Endothelial cell of hepatic sinusoid (primary cell): ENCODE measurements around the gene TESK2.
"Not testable (repeated sequence)": the region's sequence is repeated elsewhere in the genome, so short reads cannot be mapped to it uniquely, and the experiment has no call there.

ENCODE experiments used
- in situ Hi-C: cut with HindIII; loops from 2 replicates; pipeline ENCODE4 v1.10.0; 2017; ENCODE audit warnings: low sequenced_read_pairs

Gene TESK2, protein sequence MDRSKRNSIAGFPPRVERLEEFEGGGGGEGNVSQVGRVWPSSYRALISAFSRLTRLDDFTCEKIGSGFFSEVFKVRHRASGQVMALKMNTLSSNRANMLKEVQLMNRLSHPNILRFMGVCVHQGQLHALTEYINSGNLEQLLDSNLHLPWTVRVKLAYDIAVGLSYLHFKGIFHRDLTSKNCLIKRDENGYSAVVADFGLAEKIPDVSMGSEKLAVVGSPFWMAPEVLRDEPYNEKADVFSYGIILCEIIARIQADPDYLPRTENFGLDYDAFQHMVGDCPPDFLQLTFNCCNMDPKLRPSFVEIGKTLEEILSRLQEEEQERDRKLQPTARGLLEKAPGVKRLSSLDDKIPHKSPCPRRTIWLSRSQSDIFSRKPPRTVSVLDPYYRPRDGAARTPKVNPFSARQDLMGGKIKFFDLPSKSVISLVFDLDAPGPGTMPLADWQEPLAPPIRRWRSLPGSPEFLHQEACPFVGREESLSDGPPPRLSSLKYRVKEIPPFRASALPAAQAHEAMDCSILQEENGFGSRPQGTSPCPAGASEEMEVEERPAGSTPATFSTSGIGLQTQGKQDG

GRCh38 chr1:45490626-45491486, at the start of gene TESK2:
TESK2 (minus strand) TSS chr1:45491163; CDS start chr1:45457785, 33,378 bp downstream.
- in situ Hi-C loops: no loop called here

DNA sequence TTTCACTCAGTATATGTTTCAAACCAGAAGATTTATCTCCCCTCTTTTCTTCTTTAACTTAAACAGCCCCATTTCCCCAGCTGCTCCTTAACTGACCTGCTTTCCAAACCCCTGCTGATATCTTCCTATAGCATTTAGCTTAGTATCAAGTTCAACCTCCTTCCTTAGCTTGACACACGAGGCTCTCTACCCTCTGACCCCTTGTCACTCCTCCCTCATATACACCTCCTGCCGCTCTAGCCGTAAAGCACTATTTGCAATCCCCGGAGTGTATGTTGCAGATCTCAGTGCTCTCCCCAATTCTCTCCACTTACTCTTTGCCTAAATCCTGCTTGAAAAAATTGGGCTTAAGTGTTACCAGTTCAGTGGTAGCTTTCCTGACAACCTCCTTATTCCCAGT, 45.9 kb upstream of the TESK2 start:
- in situ Hi-C loops: no loop called here

DNA sequence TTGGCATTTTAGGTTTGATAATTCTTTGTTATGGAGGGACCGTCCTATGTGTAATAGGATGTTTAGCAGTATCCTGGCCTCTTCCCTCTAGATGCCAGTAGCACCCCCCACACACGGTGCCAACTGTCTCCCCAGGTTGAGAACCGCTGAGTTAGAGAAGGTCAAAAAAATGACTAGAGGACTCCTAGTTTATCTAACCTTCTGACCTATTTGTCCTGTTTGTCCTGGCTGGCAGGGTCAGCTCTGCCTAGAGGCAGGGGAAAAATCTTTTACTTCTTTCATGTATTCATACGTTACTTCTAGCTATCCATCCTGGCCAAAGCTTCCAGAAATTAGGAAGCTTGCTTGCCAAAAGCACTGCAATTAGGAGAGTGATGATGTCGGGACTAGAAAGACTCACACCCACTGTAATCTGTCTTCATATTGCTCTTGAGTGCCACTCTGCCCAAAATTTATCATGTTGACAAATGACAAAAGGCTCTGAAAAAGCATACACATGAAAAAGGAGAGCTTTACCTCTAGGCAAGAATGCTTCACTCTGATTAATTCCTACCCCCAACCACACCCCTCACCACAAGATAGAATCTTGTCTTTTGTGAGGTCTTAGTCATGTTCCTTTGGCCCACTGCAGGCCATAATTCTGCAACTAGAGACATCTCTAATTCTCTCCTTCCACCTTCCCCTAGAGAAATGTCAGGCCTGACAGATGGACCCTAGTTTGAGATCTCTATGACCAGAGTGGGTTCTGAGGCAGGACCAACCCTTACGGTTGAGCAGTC, 45.2 kb upstream of the TESK2 start:
- in situ Hi-C loops: no loop called here

- in situ Hi-C loops: no loop called here
Observed at GRCh38 chr1:45531873-45532272, 40.9 kb upstream of the TESK2 start.

DNA sequence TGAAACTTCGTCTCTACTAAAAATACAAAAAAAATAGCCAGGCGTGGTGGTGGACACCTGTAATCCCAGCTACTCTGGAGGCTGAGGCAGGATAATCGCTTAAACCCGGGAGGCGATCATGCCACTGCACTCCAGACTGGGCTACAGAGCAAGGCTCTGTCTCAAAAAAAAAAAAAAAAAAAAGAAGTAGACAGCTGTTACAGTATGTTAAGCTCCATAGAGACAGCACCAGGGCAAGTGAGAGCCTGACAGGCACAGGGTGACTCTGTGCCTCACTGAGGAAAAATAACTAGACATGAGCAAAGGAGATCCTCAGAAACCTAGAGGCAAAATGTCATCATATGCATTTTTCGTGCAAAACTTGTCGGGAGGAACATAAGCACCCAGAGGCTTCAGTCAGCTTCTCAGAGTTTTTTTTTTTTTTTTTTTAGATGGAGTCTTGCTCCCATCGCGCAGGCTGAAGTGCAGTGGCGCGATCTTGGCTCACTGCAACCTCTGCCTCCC, 39.7 kb upstream of the TESK2 start:
- in situ Hi-C loops: no loop called here

DNA sequence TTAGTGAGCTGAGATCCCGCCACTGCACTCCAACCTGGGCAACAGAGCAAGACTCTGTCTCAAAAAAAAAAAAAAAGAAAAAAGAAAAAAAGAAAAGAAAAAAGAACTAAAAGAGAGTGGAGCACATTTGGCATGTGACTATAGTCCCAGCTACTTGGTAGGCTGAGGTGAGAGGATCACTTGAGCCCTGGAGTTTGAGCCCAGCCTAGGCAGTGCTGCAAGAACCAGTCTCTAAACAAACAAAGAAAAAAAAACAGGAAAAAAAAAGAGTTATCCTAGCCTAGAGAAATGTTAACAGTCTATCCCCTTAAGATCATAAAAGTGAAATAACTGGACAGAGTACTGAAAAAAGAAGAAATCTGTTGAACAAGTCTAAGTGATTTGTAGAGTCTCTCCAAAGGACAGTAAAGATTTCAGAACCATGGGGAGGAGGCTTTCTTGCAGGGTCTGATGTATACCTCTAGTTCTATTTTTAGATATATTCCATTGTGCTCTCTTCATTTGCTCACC, 35.2 kb upstream of the TESK2 start:
- in situ Hi-C loops: no loop called here

GRCh38 chr1:45523975-45524374, 33.0 kb upstream of the TESK2 start:
- in situ Hi-C loops: not testable (repeated sequence)

- in situ Hi-C loops: not testable (repeated sequence)
Observed at GRCh38 chr1:45523516-45523915, 32.6 kb upstream of the TESK2 start.

DNA sequence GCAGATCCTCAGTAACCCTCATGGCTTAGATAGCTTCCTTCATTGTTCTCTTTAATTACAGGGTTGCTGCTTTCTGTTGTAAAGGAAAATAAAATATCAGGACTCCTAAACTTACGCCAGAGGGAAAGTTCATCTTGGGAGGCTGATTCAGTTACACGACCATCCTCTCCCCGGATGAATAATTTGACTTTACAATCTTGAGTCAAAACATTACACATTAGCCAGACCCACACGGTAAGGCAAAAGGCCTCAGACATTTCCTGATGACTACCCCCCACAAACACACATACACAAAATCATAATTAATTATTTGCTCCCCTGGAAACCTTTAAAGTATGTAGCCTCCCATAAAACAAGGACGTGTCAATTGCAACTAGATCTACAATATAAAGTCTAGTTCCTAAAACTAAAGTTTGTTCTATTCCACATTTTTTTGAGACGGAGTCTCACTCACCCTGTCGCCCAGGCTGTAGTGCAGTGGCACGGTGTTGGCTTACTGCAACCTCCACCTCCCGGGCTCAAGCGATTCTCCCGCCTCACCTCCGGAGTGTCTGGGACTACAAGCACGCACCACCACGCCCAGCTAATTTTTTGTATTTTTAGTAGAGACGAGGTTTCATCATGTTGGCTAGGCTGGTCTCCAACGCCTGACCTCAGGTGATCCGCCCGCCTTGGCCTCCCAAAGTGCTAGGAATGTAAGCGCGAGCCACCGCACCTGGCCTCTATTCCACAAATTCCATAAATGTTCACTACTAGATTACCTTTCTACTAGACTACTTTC, 31.6 kb upstream of the TESK2 start:
- in situ Hi-C loops: no loop called here

GRCh38 chr1:45521413-45522323, 30.7 kb upstream of the TESK2 start, which contains the start of gene PRDX1:
PRDX1 (minus strand) TSS chr1:45521884; CDS start chr1:45519043, 2,841 bp downstream.
- in situ Hi-C loops: no loop called here

- in situ Hi-C loops: not testable (repeated sequence)
Observed at GRCh38 chr1:45519774-45520173, 28.8 kb upstream of the TESK2 start.

DNA sequence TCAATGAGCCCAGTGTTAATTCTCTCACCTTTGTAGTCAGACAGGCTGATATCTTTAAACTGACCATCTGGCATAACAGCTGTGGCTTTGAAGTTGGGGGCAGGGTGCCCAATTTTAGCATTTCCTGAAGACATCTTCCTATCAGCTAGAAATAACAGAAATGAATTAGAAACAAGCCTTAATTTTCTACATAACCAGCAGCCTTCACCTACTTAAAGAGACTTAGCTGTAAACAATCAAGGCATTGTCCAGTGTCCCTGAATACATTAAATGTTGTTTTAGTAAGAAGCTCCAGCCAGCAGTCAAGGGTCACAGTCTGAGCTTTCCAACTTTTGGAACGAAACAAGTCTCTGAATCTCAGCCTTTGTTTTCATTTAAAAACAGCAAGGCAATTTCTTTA, 27.9 kb upstream of the TESK2 start:
- in situ Hi-C loops: no loop called here

DNA sequence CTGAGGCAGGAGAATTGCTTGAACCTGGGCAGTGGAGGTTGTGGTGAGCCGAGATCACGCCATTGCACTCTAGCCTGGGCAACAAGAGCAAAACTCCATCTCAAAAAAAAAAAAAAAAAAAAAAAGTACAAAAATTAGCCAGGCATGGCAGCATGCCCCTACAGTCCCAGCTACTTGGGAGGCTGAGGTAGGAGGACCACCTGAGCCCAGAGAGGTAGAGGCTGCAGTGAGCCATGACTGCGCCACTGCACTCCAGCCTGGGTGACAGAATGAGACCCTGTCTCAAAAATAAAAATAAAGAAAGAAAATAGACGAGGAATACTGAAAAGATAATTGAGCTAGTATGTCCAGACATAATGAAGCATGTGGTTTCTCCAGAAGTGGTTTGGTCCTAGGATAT, 27.4 kb upstream of the TESK2 start:
- in situ Hi-C loops: not testable (repeated sequence)

DNA sequence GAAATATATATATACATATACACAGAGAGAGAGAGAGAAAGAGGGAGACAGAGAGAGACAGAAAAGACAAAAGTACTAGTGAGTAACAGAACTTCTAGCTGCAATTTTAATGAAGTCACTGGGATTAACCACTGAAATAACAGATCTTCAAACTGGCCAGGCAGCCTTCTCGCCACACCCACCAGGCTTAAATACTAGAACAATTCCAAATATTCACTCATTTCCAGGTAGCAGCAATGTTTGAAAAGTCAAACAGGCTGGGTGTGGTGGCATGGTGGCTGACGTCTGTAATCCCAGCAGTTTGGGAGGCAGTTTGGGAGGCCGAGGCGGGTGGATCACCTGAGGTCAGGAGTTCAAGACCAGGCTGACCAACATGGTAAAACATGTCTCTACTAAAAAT, 25.5 kb upstream of the TESK2 start:
- in situ Hi-C loops: no loop called here

GRCh38 chr1:45516036-45516435, 25.1 kb upstream of the TESK2 start:
- in situ Hi-C loops: no loop called here

DNA sequence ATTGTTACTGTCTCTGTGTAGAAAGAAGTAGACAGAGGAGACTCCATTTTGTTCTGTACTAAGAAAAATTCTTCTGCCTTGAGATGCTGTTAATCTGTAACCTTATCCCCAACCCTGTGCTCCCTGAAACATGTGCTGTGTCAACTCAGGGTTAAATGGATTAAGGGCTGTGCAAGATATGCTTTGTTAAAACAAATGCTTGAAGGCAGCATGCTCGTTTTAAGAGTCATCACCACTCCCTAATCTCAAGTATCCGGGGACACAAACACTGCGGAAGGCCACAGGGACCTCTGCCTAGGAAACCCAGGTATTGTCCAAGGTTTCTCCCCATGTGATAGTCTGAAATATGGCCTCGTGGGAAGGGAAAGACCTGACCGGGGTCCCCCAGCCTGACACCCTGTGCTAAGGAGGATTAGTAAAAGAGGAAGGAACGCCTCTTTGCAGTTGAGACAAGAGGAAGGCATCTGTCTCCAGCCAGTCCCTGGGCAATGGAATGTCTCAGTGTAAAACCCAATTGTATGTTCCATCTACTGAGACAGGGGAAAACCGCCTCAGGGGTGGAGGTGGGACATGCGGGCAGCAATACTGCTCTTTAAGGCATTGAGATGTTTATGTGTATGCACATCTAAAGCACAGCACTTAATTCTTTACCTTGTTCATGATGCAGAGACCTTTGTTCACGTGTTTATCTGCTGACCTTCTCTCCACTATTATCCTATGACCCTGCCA, 22.7 kb upstream of the TESK2 start:
- in situ Hi-C loops: loop anchor here (5.0 kb wide), 1 partner anchor 59 kb away; no protein-coding TSS in a partner anchor

- in situ Hi-C loops: loop anchor here (5.0 kb wide), 1 partner anchor 60 kb away; no protein-coding TSS in a partner anchor
Observed at GRCh38 chr1:45512641-45513054, 21.7 kb upstream of the TESK2 start.
